ENCODE data around the gene CACNB4.

The CACNB4 gene

DNA sequence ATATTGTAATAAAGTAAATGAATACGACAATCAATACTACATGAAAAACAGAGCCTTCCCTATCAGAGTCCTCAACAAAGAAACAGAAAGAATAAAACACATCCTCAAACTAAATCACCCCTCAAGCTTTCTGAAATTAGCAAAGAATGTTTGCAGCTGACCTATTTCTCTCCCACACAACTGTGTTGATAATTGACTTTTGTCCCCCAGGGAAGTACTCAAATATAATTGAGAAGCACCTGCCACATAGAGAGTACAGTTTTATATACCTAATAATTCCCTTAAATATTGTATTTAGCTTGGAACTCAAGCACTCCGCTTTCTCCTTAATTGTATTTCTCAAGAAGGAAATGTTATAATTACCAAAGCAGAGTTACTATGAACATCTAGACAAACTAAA lies 12.6 kb downstream of the CACNB4 start:
- peak in 2 of 3 experiments; percentile 11 to 87 for DNase-seq

DNA sequence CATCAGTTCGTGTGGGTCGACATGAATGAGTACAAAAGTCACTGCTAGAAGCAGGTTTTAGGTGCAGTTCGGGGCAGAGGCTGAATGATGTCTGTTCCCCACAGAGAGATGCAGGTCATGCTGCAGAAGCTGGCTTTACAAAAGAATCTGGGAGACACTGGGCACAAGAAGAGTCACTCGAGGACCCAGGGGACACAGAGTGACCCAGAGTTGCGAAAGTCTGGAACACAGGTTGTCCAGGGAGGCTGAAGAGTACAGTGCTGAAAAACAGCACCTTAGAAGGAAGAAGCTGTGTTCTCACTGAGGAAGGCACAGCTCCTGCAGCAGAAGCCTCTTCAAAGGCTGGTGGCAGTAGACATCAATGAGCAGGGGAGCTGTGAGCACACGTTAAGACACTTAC lies 14.8 kb downstream of the CACNB4 start:
- DNase-seq = no peak

DNA sequence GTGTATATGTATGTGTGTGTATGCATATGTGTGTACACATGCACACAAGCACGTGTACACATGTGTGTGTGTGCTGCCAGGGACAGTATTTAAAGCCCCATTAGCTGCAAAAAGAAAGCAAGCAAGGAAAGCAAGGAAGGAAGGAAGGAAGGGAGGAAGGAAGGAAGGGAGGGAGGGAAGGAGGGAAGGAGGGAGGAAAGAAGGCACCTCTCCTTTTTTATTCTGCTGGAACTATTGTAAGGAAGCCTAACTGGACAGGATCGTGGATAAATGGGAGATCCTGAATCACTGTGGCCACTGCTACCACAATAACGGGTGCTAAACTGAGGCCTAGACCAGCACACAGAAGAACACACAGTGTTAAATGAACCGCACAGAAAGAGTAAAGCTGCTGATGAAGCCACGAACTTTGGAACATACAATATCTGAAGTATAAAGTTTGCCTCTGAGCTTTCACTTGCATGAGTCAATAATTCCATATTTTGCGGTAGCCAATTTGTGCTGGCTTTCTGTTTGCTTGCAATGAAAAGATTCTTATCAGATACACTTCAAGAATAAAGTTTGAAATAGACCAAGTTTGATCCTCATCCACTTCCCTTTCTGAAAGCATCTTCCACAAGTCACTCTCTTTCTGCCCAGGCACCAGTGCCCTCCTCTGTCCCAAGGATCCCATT lies 15.5 kb downstream of the CACNB4 start:
- DNase-seq = no peak

DNA sequence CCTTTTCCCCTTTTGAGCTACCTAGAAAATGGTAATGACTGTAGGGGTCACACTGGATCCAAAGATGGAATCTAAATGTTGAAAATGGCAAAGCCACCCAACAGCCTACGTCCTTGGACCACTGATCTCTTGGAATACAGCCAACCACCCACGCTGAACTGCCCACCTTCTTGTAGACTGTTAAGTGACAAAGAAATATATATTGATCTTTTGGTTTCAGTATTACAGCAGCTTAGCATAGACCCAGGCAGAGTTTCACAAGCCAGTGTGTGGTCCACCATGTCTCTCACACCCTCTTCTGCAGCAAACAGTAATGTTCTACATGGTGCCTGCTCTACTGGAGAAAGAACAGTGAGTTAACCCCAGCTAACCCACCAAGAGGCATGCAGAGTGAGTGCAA lies 20.2 kb downstream of the CACNB4 start:
- DNase-seq = no peak

DNA sequence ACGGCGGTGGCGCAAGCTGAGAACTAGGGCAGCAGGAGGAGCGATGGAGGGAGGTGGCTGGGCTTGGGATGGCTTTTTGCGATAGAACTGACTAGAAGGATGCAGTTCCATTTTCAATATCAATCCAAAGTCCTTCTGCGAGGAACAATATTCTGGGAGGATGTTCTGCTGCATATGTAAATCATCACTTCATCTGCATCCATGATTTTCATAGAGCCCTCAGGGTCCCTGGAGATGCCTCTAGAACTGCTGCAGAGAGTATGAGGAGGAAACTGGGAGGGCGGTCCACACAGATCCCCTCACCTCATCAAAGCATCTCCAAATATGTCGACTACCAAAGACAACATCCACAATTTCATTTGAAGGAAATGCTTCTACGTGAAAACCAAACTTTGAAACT lies 20.8 kb downstream of the CACNB4 start:
- no peak for DNase-seq

DNA sequence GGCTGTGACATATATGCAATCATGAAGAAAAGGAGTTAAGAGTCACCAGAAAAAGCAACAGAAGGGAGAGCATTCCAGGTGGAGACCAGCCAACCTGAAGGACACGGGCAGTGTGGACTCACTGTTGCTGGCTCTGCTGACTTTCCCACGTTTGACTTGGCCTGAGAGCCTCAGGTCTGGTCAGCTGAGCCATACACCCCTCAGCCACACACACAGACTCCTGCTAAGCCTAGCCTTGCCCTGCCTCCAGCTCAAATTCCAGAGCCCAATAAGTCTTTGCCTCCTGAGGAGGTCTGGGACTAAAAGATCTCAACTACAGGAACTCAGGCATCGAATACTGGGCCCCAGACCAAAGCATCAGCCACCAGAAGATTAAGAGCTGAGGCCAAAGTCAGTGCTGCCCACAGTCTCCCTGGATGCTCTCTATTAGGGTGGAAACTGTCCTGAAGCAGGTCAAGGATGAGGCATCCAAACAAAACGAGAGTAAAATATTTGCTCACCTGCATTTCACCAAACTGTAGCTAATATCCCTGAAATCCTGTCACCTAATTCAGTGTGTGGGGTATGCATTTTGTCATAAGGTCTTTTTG lies 23.3 kb downstream of the CACNB4 start:
- DNase-seq = no peak

DNA sequence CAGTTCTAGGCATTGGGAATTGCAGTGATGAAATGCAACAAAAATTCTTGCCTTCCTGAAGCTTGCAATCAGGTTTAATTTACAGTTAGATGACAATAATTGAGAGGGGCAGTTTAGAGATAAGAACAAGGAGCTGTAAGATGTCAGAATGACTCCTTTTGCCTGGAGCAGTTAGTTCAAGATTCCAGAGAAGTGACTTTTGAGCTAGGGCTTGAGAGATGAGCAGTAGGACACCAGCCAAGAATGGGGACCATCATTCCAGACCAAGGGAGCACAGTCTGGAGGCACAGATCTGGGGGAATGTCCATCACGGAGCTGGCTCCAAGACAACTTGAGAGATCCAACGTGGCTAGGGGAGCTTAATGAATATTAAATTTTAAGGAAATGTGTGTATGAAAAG lies 26.8 kb downstream of the CACNB4 start:
- no peak for DNase-seq

DNA sequence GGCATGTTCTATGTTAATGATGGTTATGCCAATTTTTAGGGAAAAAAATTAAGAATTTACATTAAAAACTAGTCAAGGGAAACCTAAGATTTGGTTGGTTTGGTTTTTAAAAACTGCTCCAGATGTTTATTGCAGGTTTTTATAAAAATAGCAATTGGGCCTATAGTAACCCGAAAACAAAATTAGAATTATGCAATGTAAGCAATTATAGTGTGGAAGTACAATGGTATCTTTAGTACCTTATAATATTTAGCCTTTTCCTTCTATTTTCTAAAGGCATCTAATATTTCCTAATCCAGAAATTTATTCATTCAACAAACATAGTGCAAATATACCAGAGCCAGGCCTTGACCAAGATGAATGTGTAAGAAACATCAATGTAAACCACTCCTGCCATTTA lies 27.3 kb downstream of the CACNB4 start:
- no peak for DNase-seq

DNA sequence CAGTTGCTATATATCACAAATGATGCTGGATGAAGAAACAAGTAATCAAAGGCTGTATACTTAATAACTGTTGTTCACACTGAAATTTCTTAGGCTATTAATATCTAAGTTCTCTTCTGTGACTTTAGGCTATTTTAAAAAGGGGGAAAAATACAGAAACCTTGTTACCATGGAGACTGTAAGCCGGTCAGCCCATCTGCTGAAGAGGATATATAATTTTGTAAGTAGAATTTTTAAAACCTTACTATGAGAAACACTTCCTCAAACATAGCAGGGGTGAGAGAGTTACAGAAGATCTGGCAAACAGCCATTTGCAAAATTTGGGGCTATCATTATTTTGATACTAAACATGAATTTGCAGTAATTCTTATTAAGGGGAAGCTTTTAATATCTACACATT lies 27.8 kb downstream of the CACNB4 start:
- no peak for DNase-seq

DNA sequence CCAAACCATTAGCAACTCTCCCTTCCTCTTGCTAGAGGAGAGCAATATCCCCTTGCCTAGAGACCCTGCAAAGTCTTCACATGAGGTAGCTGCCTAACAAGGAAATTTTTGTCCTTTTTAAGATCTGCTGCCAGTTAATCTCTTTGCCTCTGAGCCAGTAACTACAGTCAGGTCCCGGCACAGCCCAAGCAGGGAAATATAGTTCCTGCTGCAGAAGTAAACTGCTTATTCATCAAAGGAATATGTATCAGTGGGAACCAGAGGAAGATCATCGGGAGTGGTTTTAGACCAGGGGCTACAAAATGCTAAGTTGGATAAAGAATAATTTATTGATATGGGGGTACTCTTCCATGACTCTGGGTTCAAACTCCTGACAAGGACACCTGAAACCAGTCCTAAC lies 30.6 kb downstream of the CACNB4 start:
- DNase-seq = no peak

DNA sequence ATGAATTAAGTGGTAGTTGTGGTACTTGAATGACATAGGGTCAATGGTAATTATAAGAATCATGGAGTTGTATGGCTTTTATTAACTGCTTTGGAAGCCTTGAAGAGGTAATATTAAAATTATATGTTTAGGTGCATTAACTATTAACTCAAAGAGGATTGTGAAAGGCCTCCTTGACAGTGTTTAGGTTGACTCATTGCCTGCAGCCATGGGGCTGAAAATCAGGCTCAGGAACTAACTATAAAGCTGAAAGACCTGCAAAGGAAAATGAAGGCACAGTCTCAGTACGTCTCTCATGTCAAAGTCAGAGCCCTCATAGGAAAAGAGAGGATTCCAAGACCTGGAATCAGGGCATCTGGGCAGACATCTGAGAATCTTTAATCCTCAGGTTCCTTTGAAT lies 31.0 kb downstream of the CACNB4 start:
- peak in 2 of 3 experiments; percentile 3 to 64 for DNase-seq

DNA sequence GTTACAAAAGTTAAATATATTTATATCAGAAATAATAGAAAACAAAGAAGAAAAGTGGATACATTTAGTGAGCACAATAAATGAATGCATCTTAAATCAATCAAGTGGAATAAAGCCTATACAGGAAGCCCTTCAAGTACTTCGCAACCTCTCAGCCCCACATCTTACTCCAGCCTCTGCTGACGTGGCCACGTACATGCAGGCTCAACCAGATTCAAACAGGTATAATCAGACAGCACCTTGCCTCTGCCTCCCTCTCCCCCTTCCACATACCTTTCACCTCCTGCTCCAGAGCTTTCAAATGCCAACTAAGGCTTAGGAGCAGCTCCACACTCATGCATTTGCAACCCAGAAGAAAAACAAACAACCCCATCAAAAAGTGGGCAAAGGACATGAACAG lies 32.9 kb downstream of the CACNB4 start:
- DNase-seq = no peak

DNA sequence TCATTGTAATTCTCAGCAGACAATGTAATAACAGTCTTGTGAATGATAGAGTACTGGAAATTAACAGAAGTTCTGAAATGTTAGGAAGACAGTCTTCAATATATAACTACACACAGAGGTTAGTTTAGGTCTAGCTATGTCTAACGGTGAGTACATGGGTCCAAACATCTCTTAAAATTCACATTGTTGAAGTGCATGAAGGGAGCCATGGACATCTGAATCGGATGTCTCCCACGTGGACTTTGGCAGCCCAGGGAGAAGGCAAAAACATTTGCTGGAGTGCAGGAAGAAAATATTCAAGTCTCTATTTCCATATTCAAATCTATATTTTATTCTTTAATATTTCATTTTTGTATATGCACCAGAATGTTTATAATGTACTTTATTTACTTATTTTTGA lies 34.8 kb downstream of the CACNB4 start:
- no peak for DNase-seq

DNA sequence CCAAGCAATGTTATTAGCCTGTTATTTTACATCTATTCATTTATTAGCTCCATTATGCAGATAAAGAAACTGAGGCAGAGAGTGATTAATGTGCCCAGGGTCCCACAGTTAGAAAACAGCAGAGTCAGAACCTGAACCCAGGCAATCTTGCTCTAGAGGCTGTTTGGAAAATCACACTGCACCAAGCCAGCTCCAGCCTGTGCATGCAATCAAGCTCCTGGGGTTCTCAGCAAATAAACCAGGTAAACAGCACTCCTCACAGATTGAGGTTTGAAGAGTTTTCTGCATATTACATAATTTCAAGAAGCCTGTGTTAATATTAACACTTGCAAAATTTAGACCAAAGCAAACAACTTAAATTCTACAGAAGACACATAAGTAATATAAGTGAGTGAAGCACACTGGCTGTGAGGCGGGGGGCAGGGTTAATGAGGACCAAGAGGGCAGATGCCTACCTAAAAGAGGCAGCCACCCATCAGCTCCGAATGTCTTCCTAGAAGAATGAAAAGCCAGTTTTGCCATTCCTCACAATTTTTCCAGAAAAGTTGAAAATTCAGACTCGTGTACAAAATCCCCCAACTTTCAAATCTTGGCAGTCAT lies 35.4 kb downstream of the CACNB4 start:
- DNase-seq = peak in 1 of 3 experiments; percentile 59

DNA sequence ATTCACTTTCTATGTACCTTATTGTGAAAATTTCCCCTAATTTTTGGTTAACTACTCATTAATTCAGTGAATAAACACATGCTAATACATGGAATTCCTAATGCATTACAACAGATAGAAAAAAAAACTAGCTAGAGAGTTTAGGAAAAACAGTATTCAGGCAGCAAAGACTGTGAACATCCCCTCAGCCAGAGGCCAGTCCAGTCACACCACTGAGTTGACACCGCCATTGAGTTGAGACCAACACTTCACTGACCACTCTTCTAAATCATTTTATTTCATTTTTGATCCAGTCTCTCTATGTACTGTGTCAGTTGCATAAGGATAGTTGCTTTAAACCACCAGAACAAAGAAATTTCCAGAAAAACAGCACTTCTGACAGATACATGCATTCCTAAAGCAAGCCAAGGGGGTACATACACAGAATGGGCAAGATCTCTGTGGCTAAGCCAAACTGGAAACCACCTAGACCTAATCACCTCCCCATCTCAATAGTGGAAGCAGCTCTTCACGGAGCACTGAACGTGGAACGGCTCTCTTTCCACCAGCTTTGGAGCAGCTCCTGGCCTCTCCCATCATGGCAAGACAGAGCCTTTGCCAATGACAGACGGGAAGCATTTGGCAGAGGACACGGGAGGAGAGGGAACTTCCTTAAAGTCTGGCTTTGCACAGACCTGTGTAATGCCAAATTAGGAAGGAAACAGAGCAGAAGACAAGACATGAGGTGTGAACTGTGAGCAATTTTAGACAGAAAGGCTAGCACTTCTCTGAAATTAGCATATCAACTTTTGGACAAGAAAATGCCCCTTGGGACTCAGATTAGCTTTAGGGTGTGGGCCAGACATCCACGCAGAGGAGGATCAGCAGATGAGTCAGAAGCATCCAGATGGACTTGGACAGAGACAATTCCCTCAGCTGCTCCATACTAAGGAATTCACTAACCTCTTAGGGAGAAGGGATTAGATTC lies 36.4 kb downstream of the CACNB4 start:
- no peak for DNase-seq

DNA sequence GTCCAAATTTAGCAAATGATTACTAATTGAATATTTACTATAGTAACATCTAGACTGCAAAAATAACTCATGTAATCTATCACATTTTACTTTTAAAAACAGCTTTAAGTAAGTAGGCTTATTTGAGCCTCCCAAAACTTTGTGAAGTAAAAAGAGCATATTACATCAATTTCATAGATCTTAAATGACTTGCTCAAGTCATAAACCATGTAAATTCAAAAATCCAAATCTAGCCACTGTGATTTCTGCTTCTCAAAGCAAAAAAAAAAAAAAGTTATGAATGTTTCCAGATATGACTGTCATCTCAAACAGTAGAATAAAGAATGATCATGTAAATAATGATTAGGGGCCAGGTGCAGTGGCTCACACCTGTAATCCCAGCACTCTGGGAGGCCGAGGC lies 37.5 kb downstream of the CACNB4 start:
- DNase-seq = no peak

DNA sequence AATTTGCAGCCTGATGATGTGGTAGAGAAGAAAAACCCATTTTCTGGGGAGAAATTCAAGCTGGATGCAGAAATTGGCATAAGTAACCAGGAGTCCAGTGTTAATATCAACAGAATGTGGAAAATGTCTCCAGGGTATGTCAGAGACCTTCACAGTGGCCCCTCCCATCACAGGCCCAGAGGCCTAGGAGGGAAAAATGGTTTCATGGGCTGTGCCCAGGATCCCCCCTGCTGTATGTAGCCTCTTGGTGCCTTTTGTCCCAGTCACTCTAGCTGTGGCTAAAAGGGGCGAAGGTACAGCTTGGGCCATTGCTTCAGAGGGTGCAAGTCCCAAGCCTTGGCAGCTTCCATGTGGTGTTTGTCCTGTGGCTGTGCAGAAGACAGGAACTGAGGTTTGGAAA lies 40.2 kb downstream of the CACNB4 start:
- no peak for DNase-seq

DNA sequence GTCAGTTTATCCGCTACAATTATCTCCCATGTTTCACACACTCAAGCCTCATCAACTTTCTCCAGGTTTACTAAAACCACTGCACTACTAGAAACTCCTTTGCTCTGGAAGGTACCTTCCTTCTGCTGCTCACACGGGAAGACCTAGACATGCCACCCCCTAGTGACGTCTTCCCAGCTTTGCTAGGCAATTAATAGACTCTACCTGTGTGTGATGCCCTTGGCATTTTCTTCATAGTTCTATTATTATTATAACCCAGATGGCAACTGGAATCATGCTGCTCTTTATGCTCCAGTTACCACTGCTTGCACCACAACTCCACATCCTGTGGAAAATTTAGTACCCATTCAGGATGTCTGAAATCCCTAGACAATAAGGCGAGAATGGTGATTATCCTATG lies 42.4 kb downstream of the CACNB4 start:
- no peak for DNase-seq

DNA sequence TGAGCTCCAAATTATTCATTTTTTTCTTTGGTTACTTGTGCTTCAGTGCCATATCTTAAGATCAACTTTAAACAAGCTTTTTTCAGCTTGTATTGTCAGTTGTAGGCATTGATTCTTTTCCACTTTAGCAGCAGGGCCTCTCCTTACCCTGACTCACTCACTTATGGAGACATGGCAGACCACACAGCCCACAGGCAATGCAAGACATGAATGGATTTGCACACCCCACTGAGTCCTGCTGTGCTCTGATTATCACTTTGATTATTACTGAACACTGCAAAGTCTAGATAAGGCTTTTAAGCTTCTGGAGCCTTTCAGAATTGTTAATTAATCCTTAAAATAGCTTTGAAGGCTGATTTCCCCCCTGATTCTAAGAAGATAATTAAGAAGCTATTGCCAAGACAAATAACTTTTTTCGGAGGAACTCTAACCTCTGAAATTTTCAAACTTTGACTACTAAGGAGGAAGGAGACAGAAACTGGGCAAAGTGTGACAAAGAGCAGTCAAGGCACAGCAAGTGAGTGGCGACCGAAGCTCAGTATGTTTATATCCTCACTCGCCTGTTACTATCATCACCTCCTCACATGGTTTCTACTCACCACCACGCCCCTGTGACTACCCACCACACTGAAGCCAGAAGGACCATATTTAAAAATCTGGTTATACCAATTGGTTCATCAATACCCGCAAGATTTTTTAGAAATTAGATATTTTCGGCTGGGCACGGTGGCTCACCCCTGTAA lies 43.3 kb downstream of the CACNB4 start:
- DNase-seq = peak in 1 of 3 experiments; percentile 38

DNA sequence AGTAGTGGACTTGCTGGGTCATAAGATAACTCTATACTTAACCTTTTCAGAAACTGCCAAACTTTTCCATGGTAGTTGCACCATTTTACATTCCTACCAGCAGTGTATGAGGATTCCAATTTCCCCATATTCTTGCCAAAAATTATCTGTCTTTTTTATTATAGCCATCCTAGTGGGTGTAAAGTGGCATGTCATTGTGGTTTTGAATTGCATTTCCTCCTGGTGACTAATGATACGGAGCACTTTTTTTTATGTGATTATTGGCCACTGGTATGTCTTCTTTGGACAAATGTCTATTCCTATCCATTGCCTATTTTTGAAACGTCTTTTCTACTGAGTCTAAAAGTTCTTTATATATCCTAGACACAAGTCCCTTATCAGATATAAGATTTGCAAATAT lies 44.3 kb downstream of the CACNB4 start:
- DNase-seq = no peak

DNA sequence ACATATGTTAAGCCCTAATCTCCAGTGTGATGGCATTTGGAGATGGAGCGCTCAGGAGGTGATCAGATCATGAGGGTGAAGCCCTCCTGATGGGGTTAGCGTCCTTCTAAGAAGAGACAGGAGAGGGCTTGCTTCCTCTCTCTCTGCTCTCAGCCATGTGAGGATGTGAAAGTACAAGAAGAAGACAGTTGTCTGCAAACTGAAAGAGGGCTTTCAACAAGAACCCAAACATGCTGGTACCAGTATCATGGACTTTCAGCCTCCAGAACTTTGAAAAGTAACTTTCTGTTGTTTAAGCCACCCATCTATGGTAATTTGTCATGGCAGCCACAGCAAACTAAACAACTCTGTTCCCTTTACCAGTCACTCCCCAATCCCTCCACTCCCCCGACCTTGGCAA lies 47.4 kb downstream of the CACNB4 start:
- no peak for DNase-seq

DNA sequence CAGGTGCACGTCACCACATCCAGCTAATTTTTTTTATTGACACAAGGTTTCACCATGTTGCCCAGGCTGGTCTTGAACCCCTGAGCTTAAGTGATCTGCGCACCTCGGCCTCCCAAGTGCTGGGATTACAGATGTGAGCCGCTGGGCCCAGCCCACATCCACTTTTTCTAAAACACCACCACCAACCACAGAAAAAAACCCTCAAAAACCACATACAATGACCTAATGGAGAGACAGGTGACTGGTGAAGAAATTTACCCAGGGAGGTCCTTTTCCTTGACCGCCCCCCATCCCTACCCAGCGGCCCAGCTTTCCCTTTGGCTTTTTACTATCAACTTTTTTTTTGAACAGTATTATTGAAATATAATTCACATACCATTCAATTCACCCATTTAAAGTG lies 47.9 kb downstream of the CACNB4 start:
- DNase-seq = no peak

DNA sequence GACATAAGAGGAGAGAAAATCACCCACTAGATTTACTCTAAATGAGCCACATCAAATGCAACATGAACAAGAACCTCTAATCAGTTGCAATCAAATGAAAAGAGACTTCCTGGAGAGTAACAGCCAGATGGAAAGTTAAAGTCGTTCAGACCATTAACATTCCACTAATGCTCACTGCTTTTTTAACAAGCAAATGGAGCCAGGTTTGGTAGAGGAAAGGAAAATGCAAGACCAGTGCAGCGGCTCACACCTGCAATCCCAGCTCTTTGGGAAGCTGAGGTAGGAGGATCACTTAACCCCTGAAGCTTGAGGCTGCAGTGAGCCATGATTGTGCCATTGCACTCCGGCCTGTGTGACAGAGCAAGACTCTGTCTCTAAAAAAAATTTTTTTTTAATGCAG lies 48.5 kb downstream of the CACNB4 start:
- DNase-seq = no peak

Data from NCI-H1417 (cell line).